ENCODE measurements around the gene CTXND1. TPM values are rescaled to one million over a fixed set of nuclear protein-coding genes. Genes with fewer than 3 reads are reported as not detected.

Gene CTXND1
- total and polyA plus RNA-seq, 2 experiments from 2014 or later, result 0.05 TPM; not detected in 1

DNA sequence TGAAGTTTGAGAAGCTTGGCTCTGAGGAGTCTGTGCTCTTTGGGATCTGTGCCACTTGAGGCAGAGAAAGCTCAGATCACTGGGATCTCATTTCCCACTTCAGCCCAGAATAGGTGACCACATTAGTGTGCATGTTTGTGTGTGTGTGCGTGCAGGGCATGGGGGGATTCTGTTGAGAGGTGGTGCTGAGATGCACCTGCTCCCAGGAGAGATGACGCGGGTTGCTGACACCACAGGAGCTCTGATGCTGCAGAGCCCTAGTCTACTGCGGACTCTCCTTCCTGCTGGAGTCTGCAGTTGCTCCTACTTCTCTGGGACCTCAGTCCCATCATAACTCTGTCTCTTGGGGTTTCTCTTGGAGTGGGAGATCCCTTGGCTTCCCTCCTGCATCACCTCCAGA, 14.7 kb upstream of the CTXND1 start:
- H3K4me3 ChIP-seq, result no peak overlapping the region
- TF ChIP-seq CREB1 (CRISPR knock-in tag; IDR thresholded peaks at IDR 0.05; ENCODE audit: low read depth) (no peak), ZNF462 (CRISPR knock-in tag; IDR thresholded peaks at IDR 0.05) (no peak), NANOG (IDR thresholded peaks at IDR 0.05; ENCODE audit: borderline replicate concordance) (no peak), EZH2phosphoT487 (IDR thresholded peaks at IDR 0.05; ENCODE audit: unreplicated experiment) (no peak), ZNF114 (CRISPR knock-in tag; IDR thresholded peaks at IDR 0.05) (no peak), POLR2AphosphoS5 (IDR thresholded peaks at IDR 0.05; ENCODE audit: low read depth) (no peak), EZH2 (IDR thresholded peaks at IDR 0.05; ENCODE audit: low read depth, unreplicated experiment) (no peak), ETS1 (IDR thresholded peaks at IDR 0.05) (no peak)
- H3K4me3 Mint-ChIP-seq, result no peak overlapping the region
- H4K20me1 ChIP-seq (replicated peaks; ENCODE audit: insufficient read depth), result no peaks in the 10 kb centered on the region
- H3K4me1 Mint-ChIP-seq, result no peaks in the 10 kb centered on the region
- H3K4me1 ChIP-seq (ENCODE audit: insufficient read depth), result no peaks in the 10 kb centered on the region
- ATAC-seq (no peak), DNase-seq (ENCODE audit: low spot score) (no peak)
- H3K9me2 ChIP-seq (ENCODE audit: insufficient read depth), result 0 out of 2 replicates have a peak, but pooled peaks cover 4% of the 10 kb centered on the region
- H3K36me3 ChIP-seq (ENCODE audit: insufficient read depth), result no peaks in the 10 kb centered on the region
- no peak overlapping the region for H3K27ac Mint-ChIP-seq
- H3K4me2 ChIP-seq, result no peak overlapping the region
- H2AFZ ChIP-seq, result no peak overlapping the region
- H3F3A ChIP-seq (replicated peaks; ENCODE audit: low read depth), result no peaks in the 10 kb centered on the region
- no peaks in the 10 kb centered on the region for H3K36me3 Mint-ChIP-seq (ENCODE audit: low read depth)
- H3K27me3 Mint-ChIP-seq (ENCODE audit: insufficient read depth, low read depth, poor library complexity), result peaks cover 3% of the 10 kb centered on the region
- H3K79me2 ChIP-seq (replicated peaks; ENCODE audit: insufficient read depth), result no peaks in the 10 kb centered on the region
- H3K27me3 ChIP-seq (ENCODE audit: insufficient read depth), result no peaks in the 10 kb centered on the region
- H3K27ac ChIP-seq (ENCODE audit: low read depth), result no peak overlapping the region
- no peaks in the 10 kb centered on the region for H3K9me3 Mint-ChIP-seq

Data from GM23338 (cell line).